GM04503 (cell line): ENCODE data around the gene HERC2.
"Not testable (repeated sequence)": the region's sequence is repeated elsewhere in the genome, so short reads cannot be mapped to it uniquely, and the experiment has no call there.

ENCODE experiments used
- DNase-seq: peaks from one replicate; pipeline ENCODE4 v3.0.0-alpha.2; 2012; ENCODE audit warnings: low read depth

Gene HERC2

DNA sequence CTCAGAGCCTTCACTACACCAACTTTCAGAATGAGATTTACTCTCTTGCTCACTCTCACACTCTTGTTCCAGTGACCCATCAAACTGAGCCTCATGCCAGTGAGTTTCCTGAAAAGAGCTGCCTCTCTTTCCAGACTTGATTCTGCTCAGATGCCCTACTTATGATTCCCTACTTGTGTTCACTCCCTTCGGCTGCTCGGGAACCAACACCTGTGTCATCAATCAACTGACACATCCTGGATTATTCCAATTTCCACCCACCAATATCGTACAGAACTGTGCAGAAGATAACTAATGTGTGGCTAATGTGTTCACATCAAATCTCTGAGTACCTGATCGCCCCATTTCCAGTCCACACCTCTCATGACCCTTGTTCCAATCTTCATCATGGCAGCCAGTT lies 100.3 kb downstream of the HERC2 start:
- not testable (repeated sequence) for DNase-seq

DNA sequence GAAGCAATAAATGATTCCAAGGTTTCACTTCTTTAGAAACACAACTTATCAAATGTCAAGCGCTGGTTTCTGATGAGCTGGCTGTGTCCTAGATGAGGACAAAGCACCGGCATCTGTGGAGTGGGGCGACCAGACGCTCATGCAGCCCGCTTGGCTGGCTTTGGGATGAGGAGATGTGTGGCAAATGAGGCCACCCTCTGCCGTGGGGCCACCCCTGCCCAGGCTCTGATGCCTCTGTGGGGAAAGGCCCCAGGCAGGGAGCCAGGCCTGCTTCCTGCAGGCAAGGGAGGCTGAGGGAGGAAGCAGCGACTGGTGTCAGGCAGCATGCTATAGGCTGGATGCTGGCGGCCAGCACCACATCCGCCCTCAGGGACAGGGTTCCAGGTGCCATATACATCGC lies 102.9 kb downstream of the HERC2 start:
- no peak for DNase-seq

DNA sequence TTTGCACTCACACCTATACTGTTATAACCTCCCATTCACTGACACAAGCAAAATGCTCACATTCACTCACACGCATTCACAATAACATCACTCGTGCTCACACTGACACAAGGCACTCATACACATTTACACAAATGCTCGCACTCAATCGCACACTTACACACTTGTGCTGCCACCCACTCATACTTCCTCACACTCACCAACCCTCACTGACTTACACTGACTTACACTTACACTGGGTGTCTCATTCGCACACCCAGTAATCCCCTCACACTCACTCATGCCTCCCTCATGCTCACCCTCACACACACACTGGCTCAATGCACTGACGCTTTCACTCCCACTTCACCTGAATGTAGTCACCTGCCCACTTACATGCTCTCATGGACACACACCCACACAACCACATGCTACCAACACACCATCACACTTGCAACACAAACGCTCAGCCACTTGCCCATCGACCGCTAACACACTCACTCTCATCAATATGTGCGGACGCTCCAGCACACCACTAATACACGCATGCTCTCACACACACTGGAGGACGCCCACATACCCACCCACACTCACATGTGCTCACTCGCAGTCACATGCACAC lies 104.9 kb downstream of the HERC2 start:
- DNase-seq: not testable (repeated sequence)

DNA sequence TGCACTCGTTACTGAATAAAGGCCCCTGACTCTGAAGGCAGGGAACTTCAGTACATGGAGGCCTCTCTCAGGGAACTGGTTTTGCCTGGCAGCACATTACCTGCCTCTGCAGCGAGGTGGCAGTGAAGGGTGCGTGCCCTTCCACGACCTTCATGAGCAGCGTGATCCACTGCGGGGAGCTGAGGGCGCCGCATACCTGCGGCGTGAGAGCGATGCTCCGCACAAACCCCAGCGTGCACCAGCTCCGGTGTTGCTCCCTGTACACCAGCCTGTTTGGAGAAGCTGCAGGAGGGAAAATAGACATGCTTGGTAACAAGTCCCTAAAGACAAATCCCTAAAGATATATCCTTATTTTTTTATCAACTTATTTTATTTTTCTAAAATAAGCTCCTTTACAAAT lies 106.5 kb downstream of the HERC2 start:
- DNase-seq: not testable (repeated sequence)

DNA sequence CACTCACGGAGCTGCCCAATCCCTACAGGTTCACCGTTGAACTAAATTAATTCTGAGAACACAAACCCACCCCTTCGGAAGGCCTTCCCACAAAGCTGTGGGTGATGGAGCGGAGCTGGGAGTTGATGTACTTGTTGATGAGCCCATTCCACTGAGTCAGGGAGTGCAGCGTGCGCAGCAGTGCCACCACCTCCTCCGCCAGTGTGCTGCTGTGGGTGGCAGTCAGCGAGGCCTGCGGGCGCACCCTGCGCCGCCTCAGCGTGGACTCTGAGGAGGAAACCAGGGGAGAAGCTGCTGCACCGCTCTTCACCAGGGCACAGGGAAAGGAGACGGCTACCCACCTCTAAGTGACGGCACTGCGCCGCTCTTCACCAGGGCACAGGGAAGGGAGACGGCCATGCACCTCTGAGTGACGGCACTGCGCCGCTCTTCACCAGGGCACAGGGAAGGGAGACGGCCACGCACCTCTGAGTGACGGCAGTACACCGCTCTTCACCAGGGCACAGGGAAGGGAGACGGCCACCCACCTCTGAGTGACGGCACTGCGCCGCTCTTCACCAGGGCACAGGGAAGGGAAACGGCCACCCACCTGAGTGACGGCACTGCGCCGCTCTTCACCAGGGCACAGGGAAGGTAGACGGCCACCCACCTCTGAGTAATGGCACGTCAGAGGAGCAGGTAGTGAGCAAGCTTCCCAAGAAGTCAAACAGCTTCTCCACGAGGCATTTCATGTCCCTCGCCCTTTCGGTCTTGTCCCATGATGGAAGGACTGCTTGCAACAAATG lies 107.8 kb downstream of the HERC2 start:
- not testable (repeated sequence) for DNase-seq

DNA sequence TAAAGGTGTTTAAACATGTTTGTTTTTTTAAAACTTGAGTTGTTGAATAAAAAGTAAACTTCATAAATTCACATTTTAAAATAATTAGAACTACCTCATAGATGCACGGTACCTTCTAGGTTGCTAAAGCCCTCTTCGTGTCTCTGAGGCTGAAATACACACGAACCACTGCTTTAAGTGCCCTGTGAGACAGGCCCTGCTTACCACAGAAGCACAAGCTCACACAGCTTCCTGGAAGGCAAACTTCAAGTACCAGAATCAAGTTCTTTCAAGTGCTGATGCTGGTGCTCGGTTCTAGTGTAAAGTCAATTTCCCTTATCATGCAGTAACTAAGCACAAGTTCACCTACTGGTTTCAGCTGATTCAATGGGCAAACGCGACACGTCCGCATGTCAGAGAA lies 108.6 kb downstream of the HERC2 start:
- DNase-seq: not testable (repeated sequence)

DNA sequence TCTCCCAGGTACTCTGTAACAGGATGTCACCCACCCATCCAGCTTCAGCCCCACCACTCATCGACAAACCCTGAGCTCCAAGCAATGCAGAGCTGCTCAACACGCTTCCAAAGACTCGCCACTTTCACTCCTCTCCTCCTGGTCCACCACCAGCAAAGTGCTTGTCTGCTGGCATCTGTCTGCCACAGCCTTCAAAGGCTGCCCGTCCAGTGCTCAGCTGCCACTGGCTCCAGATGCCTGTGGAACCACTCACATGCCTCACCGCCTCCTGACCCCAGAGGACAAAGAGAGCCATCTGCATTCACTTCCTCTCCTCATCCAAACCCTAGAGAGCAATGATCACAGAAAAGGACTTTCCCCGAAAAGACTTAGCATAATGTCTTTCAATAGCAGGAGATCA lies 113.4 kb downstream of the HERC2 start:
- no peak for DNase-seq

DNA sequence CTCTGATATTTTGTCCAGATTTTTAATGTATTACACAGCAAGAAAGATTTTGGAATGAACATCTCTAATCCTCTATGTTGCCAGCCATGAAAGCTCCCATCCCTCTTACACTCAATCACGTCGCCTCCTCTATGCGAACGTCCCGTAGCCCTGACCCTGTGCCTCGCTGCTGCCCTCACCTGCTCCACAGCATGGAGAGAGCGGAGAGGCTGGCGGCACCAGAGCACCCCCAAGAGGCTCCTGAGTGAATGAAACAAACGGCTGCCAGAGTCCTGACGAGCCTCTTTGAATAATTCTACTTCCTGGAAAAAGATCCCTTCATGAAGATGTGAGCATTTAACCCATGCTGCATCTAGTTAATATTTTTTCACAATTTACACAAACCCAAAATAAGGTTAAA lies 116.3 kb downstream of the HERC2 start:
- not testable (repeated sequence) for DNase-seq

DNA sequence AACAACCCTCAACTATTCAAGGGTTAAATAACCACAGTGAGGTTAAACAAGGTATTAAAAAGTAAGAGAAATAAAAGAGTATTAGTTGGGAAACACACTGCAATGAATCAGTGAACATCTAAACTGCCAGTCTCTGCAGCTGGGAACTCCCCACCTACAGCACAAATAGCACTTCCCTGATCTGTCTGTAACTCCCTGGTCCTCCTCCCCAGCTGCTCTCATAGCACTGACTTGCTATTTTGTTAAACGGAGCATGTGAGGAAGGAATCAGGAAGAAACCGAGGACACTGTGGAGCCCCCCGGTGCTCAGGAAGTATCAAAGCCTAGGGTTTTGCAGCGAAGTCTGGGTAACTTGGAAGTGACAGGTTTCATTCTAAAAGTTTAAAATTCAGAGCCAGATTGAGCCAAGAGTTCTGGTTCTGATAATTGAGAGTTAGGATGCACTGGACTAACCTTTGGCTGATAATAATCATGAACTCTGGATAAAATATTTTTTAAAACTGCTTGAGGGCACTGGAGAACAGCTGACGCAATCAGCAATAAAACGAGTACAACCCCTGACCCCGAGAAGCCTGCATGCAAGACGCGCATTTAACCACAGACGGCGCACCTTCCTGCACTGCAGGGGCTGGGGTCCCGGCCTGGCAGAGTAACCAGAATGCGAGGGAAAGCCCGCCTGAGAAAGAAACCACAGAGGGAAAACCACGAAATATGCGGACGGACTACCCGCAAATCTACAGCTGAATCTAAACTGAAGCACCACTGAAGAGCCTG lies 118.7 kb downstream of the HERC2 start:
- not testable (repeated sequence) for DNase-seq

DNA sequence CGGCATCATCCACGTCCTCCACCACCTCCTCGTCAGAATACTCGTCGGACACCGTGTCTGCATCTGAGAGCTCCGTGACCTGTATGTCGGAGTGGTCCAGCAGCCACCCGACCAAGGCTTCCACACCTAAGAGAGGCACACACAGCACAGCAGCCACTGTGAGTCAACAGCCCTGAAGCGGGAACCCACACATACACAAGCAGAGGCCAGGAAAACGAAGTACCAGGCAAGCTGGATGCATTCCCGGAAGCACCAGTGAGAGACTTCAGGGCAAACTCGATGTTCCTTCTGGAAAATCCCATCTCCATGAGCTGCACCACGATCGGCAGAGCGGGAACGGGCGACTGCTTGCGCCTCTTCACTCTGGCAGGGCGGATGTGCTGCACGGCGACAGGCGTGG lies 119.9 kb downstream of the HERC2 start:
- not testable (repeated sequence) for DNase-seq

DNA sequence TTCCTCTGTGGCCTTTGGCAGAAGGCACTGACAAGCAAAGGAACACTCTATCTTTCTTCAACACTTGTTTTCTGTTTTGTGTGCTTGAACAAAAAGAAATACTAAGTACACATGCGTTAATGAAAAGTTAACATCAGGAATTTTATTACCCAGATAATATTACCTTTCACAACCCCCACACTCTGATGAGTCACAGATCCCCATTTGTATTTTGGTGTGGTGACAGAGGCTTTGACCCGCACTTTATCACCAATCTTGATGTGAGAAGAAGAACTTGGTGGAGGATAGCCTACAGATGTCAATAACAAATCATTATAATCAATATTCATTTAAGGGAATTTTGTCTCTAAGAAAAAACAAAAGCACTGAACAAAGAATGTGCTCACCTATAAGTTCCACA lies 123.8 kb downstream of the HERC2 start:
- not testable (repeated sequence) for DNase-seq

DNA sequence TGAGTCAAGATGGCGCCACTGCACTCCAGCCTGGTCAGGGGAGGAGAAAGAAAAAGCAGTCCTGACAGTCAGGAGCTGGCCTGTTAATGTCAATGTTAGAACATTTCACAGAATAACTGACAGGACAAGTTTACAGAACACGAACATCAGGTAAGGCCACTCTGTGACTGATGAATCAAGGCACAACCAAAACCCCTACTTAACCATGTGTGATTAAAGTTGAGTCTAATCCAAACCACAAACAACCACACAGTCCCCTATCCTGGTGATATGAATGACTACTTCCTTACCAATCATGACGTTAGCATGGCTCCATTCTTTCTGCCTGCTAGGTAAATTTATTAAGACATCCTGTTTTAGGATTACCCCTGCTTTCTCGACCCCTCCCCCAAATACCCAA lies 124.3 kb downstream of the HERC2 start:
- DNase-seq: not testable (repeated sequence)

DNA sequence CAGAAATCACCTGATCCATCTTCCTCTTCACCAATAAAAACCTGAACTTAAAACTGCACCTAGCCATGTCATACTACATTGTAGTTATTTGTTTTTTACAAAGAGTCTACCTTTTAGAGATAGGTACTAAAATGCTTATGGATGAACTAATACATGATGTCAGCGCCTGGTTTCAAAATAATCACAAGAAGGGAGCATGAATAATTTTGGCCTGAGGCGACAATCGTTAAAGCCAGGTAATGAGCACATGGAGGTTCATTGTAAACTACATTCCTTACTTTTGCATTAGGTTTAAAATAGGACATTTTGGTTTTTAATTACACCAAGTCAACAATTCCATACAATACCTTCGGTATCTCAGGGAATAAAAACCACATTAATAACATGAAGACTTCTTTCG lies 125.4 kb downstream of the HERC2 start:
- DNase-seq: not testable (repeated sequence)

DNA sequence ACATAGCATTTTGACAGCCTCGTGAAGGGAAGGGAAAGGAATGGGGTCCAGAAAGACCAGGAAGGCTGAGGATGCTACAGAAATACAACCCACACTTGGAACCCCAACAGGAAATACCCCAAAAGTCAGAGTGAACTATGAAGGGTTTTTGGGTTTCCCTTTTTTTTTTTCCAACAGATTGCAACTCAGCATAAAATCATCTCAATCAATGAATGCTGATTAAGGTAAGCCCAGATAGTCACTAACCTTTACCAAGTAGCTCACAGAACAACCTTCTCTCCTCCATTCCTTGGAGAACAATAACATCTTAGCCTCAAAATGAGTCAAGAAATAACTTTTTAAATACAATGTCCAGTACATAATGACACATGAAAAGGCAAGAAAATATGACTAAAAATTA lies 129.2 kb downstream of the HERC2 start:
- DNase-seq: no peak

DNA sequence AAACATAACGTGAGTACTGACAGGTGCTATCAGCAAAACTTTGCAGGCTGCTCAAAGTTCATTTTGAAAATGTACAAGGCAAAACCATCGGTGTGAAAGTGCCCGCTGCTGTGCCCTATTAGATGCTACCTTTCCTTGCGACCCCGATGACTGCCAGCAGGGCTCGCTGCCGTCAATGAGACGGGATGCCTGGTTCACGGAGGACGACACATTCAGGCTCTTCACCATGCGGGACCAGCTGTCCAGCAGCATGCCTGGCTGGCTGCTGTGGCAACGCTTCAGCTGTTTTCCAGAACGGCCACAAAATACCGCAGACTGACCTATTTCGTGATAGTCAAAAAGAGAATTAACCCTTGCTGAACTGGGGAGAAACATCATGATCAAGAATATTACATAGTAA lies 130.1 kb downstream of the HERC2 start:
- peak; percentile 48 for DNase-seq

DNA sequence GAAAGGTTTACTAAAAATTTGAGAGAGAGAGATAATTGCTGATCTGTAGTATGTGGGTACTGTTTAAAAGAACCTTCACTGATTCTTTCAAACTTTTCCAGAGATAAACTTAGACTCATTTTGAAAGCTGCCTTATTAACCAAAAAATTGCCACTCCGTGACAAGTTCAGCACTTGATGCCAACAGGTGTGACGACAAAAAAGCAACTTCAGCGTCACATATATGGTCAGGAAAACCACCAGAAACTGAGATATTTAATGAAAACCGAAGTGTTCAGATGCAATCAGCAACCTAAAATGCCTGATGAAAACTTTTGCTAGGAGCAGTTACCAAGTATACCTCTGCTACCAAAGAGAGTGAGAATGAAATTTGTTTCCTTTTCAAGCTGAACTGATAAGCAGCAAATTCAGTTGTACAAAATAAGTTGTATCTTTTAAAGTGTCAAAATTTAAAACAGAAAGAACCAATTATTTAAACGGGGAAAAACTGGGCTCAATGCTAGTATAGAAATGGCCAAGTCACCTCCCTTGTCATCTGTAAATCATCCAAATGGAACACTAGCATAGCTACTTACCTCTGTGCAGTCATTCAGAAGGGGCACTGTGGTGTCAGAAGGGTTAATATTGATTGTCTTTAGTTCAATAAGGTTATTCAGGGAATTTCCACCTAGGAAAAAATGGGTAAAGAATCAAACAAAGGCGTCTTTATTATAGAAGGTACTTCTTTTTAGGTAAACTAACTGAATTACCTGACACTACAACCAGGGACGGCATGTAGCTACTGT lies 131.4 kb downstream of the HERC2 start:
- DNase-seq: no peak

DNA sequence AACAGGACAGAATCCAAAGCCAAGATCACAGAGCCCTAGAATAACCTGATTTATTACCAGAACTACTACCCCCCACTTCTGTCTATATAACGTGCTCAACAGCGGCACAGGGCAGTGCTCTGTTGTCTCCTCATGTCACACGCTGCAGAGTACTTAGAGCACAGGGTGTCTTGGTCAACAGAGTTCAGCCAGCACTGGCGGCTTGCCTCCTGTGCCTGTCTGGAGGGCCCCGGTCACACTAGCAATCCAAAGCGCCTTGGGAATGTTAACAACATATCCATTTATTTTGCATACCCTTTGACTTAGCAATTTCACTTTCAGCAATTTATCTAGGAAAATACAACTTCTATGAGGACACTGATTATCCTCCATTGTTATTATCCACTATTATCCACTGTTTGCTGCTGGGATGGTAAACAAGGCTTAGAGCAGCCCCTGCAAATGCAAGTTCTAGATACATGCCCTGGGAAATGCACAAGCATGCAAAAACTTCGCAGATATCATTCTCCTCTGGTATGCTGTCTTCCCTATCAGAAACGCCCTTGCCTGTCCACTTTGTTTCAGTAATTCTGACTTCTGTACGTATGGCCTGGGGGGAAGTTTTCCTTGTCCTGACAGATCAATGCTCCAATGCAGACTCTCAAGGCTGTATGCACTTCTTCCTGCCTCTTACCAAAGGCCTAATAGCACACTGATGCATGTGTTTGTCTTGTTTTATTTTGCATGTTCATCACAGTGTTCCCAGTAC lies 136.7 kb downstream of the HERC2 start:
- DNase-seq: no peak

DNA sequence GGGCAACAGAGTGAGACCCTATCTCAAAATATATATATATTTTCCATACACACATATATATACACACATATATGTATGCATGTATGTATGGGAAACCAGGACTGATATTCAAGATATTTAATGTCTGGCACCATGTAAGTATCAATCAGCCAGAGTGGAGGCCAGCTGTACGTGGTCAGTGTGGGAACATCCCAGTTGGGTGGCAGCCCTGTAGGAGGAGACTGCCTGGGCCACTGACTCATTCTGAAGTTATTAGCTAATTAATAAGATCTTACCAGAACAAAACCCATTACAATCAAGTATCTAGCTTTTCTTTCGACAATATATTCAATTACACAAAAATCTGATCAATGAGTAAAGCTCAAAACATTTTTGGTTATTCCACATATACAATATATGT lies 137.8 kb downstream of the HERC2 start:
- DNase-seq: no peak

DNA sequence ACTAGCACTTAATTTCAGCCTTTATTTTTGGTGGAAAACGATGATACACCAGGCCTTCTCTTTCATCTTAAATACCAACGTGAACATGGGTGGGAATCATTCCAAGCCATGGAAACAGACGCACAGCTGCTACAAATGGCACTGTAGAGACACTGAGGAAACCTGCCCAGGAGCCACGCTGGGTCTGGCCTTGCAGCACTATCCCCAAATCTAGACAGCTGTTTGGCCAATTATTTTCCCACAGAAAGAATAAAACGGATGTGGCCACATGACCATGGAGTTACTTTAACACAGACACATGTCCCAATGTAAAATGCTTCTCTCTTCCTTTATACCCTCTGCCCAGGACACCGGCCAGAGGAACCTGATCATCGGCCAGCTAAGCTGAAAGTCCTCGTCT lies 139.2 kb downstream of the HERC2 start:
- no peak for DNase-seq

DNA sequence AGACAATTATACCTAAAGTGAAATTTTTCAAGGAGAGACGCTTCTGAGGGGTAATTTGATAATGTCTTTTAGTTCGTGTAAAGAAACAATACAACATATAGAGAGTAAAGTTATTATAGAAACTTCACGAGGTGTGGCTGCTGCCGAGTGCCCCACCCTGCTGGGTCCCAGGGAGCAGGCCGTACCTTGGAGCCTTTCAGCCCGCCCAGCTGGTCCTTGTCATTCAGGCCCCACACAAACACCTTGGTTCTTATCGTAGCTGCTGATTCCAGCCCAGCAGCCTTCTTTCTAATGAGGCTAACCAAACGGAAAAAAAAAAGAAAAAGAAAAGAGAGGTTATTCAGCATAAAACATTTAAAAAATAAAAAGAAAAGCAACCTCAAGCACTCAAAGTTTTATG lies 139.8 kb downstream of the HERC2 start:
- DNase-seq: no peak

DNA sequence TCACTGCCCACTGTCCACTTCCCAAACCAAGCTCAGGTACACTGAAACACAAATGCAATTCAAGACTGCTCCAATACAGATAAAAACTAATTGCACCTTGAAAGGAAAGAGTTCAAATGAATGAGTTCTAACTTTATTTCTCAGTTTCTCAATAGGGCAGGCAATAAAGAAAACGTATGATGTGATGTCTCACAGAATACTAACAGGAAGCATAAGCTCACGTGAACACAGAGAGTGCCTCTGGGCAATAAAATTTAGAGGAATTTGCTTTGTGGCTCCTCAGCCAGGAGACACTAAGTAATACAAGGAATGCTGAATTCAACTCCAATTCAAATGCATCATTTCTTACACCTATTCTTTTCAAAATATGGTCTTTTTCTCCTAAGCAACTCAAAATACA lies 140.6 kb downstream of the HERC2 start:
- DNase-seq: no peak

DNA sequence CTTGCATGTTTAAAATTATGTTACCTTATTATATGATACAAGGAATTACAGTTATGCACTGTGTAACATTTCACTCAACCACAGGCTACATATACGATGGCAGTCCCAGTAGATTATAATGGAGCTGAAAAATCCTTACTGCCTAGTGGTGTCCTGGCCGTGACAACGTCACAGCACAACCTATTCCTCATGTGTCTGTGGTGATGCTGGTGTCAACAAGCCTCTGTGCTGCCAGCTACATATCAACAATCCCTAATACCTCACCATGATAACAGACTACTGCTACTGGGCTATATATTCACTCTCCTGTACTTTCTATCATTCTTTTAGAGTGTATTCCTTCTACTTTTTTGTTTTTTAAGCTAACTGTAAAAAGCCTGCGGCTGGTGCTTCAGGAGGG lies 142.7 kb downstream of the HERC2 start:
- DNase-seq: no peak
